GM18873 (cell line): ENCODE measurements around the gene CADM1.

ENCODE experiments used
- ATAC-seq: cut with Tn5 transposase; IDR thresholded peaks from one replicate; pipeline ENCODE4 v1.9.1; 2021; ENCODE audit warnings: mild to moderate bottlenecking, moderate library complexity, moderate number of reproducible peaks; ENCODE audit not compliant: unreplicated experiment, low FRiP score

The CADM1 gene

GRCh38 chr11:115330684-115331482, 173.3 kb downstream of the CADM1 start:
- ATAC-seq, result no peak

- no peak for ATAC-seq
These were observed 177.7 kb downstream of the CADM1 start for GRCh38 chr11:115326526-115326925.

GRCh38 chr11:115325523-115325922, 178.7 kb downstream of the CADM1 start:
- ATAC-seq, result no peak

GRCh38 chr11:115324581-115325432, 179.4 kb downstream of the CADM1 start:
- ATAC-seq, result peak; percentile 71

- ATAC-seq, result no peak
These were observed 181.5 kb downstream of the CADM1 start for GRCh38 chr11:115322553-115323203.

- no peak for ATAC-seq
These were observed 182.5 kb downstream of the CADM1 start for GRCh38 chr11:115321605-115322289.

GRCh38 chr11:115317277-115318185, 186.7 kb downstream of the CADM1 start:
- no peak for ATAC-seq

- no peak for ATAC-seq
These were observed 187.5 kb downstream of the CADM1 start for GRCh38 chr11:115316696-115317095.

GRCh38 chr11:115314330-115314920, 189.8 kb downstream of the CADM1 start:
- no peak for ATAC-seq

- no peak for ATAC-seq
These were observed 190.9 kb downstream of the CADM1 start for GRCh38 chr11:115313224-115313838.

GRCh38 chr11:115311949-115312348, 192.3 kb downstream of the CADM1 start:
- ATAC-seq, result no peak

GRCh38 chr11:115306689-115307088, 197.5 kb downstream of the CADM1 start:
- no peak for ATAC-seq

GRCh38 chr11:115304774-115305472, 199.3 kb downstream of the CADM1 start:
- no peak for ATAC-seq

GRCh38 chr11:115303929-115304531, 200.2 kb downstream of the CADM1 start:
- no peak for ATAC-seq

GRCh38 chr11:115302946-115303703, 201.1 kb downstream of the CADM1 start:
- no peak for ATAC-seq

GRCh38 chr11:115300660-115301428, 203.4 kb downstream of the CADM1 start:
- ATAC-seq, result no peak
